ENCODE measurements around the gene TRH. TPM values are rescaled to one million over a fixed set of nuclear protein-coding genes. Genes with fewer than 3 reads are reported as not detected.

Gene TRH
- total RNA-seq, 1 donor = not detected

DNA sequence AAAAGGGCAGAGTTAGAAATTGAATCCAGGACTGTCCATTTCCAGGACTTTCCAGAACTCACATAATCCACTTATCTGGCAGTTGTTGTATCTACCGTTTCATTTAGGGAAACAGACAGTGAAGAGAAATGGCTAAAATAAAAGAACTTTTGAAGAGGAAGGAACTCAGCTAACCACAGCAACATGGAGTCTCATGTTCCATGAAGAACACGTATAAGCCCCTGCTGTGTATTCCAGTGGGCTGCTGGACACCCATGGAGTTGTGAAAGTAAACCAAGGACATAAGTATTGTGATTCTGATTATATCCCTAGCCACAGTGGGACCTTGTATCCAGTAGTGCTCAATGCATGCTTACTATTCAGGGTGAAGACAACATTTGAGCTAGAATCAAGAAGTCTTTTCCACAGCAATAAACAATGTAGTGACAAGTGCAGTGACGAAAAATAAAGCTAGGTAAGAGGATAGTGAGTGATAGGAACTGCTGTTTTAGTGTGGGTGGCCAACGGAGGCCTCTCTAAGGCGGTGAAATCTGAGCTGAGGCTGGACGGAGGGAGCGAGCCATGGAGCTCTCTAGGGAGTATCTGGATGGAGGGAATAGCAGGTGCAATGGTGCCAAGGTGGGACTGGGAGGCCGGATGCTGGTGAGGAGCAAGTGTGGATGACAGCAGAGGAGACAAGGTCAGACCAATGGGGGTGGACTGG is 26.8 kb upstream of the TRH start:
- no peak overlapping the region for H3K4me3 ChIP-seq (ENCODE audit: low read depth, low read length)
- no peak for DNase-seq (ENCODE audit: low read depth)
- TF ChIP-seq, protein P1, sequence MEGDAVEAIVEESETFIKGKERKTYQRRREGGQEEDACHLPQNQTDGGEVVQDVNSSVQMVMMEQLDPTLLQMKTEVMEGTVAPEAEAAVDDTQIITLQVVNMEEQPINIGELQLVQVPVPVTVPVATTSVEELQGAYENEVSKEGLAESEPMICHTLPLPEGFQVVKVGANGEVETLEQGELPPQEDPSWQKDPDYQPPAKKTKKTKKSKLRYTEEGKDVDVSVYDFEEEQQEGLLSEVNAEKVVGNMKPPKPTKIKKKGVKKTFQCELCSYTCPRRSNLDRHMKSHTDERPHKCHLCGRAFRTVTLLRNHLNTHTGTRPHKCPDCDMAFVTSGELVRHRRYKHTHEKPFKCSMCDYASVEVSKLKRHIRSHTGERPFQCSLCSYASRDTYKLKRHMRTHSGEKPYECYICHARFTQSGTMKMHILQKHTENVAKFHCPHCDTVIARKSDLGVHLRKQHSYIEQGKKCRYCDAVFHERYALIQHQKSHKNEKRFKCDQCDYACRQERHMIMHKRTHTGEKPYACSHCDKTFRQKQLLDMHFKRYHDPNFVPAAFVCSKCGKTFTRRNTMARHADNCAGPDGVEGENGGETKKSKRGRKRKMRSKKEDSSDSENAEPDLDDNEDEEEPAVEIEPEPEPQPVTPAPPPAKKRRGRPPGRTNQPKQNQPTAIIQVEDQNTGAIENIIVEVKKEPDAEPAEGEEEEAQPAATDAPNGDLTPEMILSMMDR (IDR thresholded peaks at IDR 0.05; ENCODE audit: insufficient read depth, low read depth, low read length) = no peak

DNA sequence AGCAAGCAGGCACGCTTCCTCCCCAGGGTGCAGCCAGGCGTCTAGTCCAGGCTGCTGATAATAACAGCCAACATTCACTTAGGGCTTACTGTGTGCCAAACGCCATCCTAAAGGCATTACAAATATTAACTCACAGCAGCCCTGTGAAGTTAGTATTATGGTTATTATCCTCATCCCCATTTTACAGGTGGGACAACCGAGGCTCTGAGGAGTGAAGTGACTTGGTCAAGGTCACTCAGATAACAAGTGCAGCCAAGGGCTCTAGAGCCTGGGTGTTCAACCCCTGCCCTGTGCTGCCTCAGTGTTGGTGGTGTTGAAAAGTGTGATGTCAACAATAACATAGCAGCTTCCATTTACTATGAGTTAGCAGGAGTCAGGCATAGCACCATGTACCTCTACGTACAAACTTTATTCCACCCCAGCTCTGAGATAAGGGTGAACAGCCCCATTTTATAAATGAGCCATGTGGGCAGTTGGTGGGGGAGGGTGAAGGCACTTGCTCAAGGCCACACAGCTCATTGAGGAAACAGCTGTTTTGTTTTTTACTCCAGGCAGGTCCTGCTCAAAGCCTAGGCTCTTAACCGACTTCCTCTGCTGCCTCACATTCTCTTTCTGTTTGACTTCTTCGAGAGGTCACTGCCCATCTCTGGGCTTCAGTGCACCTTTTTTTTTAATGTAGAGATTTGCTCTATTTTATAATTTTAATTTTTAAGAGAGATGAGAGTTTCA is 24.0 kb upstream of the TRH start:
- TF ChIP-seq, protein P1 (IDR thresholded peaks at IDR 0.05; ENCODE audit: insufficient read depth, low read depth, low read length) = no peak
- DNase-seq (ENCODE audit: low read depth) = no peak
- H3K4me3 ChIP-seq (ENCODE audit: low read depth, low read length) = no peak overlapping the region

DNA sequence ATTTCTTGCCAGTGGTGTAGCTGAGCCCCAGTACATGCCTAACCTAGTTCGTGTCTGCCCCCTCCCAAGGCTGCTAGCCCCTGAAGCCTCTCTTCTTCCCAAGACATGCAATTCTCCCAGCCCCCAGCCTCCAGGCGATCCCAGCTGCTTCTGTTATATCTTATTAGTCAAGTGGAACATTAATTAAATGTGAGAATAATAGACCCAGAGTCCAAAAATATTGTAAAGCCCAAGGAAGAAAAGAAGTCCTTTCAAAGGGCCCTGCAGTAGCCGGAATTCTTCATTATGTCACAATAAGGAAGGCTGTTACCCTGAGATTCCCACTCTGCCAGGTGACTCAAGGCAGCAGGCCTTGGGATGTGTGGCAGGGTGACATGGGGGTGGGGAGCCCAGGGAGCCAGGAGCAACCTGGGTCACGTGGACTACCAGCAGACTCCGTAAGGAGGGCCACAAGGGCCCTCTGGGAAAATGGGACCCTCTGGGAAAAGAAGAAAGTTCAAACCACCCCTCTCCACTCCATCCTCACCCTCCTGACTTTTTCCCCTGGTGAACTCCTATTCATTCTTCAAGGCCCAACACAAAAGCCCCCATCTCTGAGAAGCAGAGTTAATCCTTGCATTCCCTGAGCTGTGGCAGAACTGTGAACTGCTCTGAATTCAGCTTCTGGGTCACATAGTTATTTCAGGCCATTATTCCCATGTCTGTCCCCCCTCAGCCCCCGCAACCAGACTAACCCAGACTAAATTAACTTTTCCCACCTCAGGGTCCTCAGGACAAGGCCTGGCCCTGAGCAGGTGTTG is 21.8 kb upstream of the TRH start:
- no peak overlapping the region for H3K4me3 ChIP-seq (ENCODE audit: low read depth, low read length)
- DNase-seq (ENCODE audit: low read depth) = no peak
- TF ChIP-seq, protein P1 (IDR thresholded peaks at IDR 0.05; ENCODE audit: insufficient read depth, low read depth, low read length) = no peak

DNA sequence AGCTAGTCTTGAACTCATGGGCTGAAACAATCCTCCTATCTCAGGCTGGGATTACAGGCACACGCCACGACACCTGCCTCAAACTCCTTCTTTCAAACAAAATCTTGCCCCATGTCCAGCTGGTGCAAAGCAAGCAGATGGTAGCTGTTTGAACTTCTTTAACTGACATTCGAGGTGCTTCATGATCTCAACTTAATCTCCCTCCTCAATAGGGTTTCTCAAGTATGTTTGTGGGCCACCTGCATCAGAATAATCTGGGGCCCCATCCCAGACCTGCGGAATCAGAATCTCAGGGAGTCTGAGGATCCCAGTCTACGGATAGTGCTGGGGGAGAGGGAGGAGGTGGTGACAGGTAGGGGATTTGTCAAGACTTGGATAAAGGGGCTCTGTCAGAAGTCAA is 20.9 kb upstream of the TRH start:
- TF ChIP-seq, protein P1 (IDR thresholded peaks at IDR 0.05; ENCODE audit: insufficient read depth, low read depth, low read length) = no peak
- H3K4me3 ChIP-seq (ENCODE audit: low read depth, low read length) = no peak overlapping the region

DNA sequence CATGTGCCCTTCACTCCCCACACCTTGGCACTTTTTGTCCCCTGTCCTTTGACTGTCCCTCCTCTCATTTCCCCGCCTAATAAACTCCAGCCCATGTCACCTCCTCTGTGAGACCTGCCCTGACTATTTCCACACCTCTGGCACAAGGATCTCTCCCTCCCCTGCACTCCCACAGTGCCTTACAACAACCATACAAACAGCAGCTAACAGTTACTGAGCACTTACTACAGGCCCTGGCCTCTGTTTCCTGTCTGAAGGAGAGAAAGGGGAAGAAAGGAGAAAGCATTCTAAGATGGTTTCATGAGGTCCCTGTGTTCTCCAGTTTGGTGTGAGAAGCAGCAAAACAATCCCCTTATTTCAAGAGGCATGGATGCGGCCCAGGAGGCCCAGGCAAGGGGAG is 20.0 kb upstream of the TRH start:
- TF ChIP-seq, protein P1 (IDR thresholded peaks at IDR 0.05; ENCODE audit: insufficient read depth, low read depth, low read length) = no peak
- DNase-seq (ENCODE audit: low read depth) = no peak
- no peak overlapping the region for H3K4me3 ChIP-seq (ENCODE audit: low read depth, low read length)

More for the DNA sequence above, 20.9 kb upstream of the TRH start:
- DNase-seq (ENCODE audit: low read depth) = no peak

DNA sequence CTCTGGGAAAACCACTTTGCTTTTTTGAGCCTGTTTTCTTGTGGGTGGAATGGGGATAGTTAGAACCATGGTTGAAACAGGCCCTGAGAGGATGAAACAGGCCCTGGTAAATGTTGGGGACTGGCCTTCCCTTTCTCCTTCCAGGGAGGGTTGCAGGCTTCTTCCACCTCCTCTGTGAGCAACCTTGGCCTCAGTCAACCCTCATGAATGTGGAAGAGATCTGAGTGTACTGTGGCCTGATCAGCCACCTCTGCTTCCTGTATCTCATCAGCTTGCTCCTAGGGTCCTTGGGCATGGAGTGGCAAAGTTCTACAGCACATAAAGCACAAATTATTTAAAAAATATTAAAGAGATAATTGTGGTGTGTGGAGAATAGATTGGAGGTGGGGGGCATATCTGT is 17.6 kb upstream of the TRH start:
- DNase-seq (ENCODE audit: low read depth) = no peak
- H3K4me3 ChIP-seq (ENCODE audit: low read depth, low read length) = no peak overlapping the region
- TF ChIP-seq, protein P1 (IDR thresholded peaks at IDR 0.05; ENCODE audit: insufficient read depth, low read depth, low read length) = no peak
